GM23338 (cell line): ENCODE results near the gene CFHR2. TPM values are rescaled to one million over a fixed set of nuclear protein-coding genes. Genes with fewer than 3 reads are reported as not detected.

Source experiments
- ATAC-seq: fragments of 200-7000 bp; cut with Tn5 transposase; 3 replicates; pipeline ENCODE4 v1.9.1; 2020
- DNase-seq: peaks from one replicate; pipeline ENCODE4 v3.0.0-alpha.2; 2015; ENCODE audit warnings: low spot score
- H2AFZ ChIP-seq: fragments of 200-600 bp; sonication (generic); 2 replicates; pipeline ENCODE4 v1.8.0; 2016; ENCODE audit warnings: antibody characterized with exemption, mild to moderate bottlenecking, moderate library complexity
- H3F3A ChIP-seq: fragments of 200-600 bp; sonication (generic); replicated peaks from 2 replicates; pipeline ENCODE4 v1.8.0; 2017; ENCODE audit warnings: antibody characterized with exemption, mixed run types, low read depth
- H3K27ac ChIP-seq: fragments of 200-600 bp; sonication (generic); 2 replicates; pipeline ENCODE4 v1.6.1; 2016; ENCODE audit warnings: low read depth
- H3K27me3 ChIP-seq: fragments of 200-600 bp; sonication (generic); 2 replicates; pipeline ENCODE4 v1.8.0; 2016; ENCODE audit warnings: mild to moderate bottlenecking, mixed run types, moderate library complexity; ENCODE audit not compliant: insufficient read depth
- H3K36me3 ChIP-seq: fragments of 200-600 bp; sonication (generic); 2 replicates; pipeline ENCODE4 v1.8.0; 2016; ENCODE audit warnings: mild to moderate bottlenecking; ENCODE audit not compliant: insufficient read depth
- H3K4me1 ChIP-seq: fragments of 200-600 bp; sonication (generic); 2 replicates; pipeline ENCODE4 v1.8.0; 2016; ENCODE audit warnings: mild to moderate bottlenecking, moderate library complexity; ENCODE audit not compliant: insufficient read depth
- H3K4me2 ChIP-seq: fragments of 200-600 bp; sonication (generic); 2 replicates; pipeline ENCODE4 v1.7.1; 2017; ENCODE audit warnings: mixed run types
- H3K4me3 ChIP-seq: fragments of 200-600 bp; sonication (generic); 2 replicates; pipeline ENCODE4 v1.6.1; 2016; ENCODE audit warnings: mixed run types
- H3K79me2 ChIP-seq: fragments of 200-600 bp; sonication (generic); replicated peaks from 2 replicates; pipeline ENCODE4 v1.8.0; 2017; ENCODE audit warnings: mild to moderate bottlenecking; ENCODE audit not compliant: insufficient read depth
- H3K9me2 ChIP-seq: fragments of 200-600 bp; sonication (generic); 2 replicates; pipeline ENCODE4 v1.8.0; 2017; ENCODE audit not compliant: insufficient read depth
- H4K20me1 ChIP-seq: fragments of 200-600 bp; sonication (generic); replicated peaks from 2 replicates; pipeline ENCODE4 v1.8.0; 2017; ENCODE audit warnings: mild to moderate bottlenecking; ENCODE audit not compliant: insufficient read depth
- H3K27ac Mint-ChIP-seq: 2 replicates; pipeline ENCODE4 v1.8.0; 2020; ENCODE audit warnings: inconsistent platforms, mild to moderate bottlenecking, moderate library complexity, mixed read lengths
- H3K27me3 Mint-ChIP-seq: 3 replicates; pipeline ENCODE4 v1.8.0; 2022; ENCODE audit warnings: low read depth, mild to moderate bottlenecking, moderate library complexity, mixed read lengths, inconsistent platforms; ENCODE audit not compliant: insufficient read depth, poor library complexity
- H3K36me3 Mint-ChIP-seq: 3 replicates; pipeline ENCODE4 v1.8.0; 2021; ENCODE audit warnings: low read depth, mild to moderate bottlenecking, inconsistent platforms, moderate library complexity, mixed read lengths
- H3K4me1 Mint-ChIP-seq: 3 replicates; pipeline ENCODE4 v1.8.0; 2020; ENCODE audit warnings: mild to moderate bottlenecking, inconsistent platforms, mixed read lengths
- H3K4me3 Mint-ChIP-seq: 3 replicates; pipeline ENCODE4 v1.8.0; 2021; ENCODE audit warnings: moderate library complexity, mild to moderate bottlenecking, inconsistent platforms, mixed read lengths
- H3K9me3 Mint-ChIP-seq: 3 replicates; pipeline ENCODE4 v1.8.0; 2020; ENCODE audit warnings: moderate library complexity, mild to moderate bottlenecking, inconsistent platforms, mixed read lengths
- CREB1 ChIP-seq: fragments of 250-450 bp; sonication (Bioruptor Pico); IDR thresholded peaks from 2 replicates; pipeline ENCODE4 v1.5.0; 2020; ENCODE audit warnings: low read depth, mild to moderate bottlenecking, moderate library complexity
- EZH2 ChIP-seq: fragments of 200-600 bp; sonication (generic); IDR thresholded peaks from one replicate; pipeline ENCODE4 v1.8.0; 2017; ENCODE audit warnings: antibody characterized with exemption, mild to moderate bottlenecking, low read depth; ENCODE audit not compliant: unreplicated experiment
- EZH2phosphoT487 ChIP-seq: fragments of 200-600 bp; sonication (generic); IDR thresholded peaks from one replicate; pipeline ENCODE4 v1.8.1; 2018; ENCODE audit warnings: antibody characterized with exemption; ENCODE audit not compliant: unreplicated experiment
- JUNB ChIP-seq: IDR thresholded peaks from one replicate; pipeline ENCODE4 v1.6.1; 2016; ENCODE audit warnings: antibody characterized with exemption; ENCODE audit not compliant: unreplicated experiment
- NANOG ChIP-seq: IDR thresholded peaks from 2 replicates; pipeline ENCODE4 v1.6.1; 2016; ENCODE audit warnings: antibody characterized with exemption, borderline replicate concordance
- POLR2AphosphoS5 ChIP-seq: IDR thresholded peaks from 2 replicates; pipeline ENCODE4 v1.6.1; 2016; ENCODE audit warnings: antibody characterized with exemption, low read depth
- REST ChIP-seq: IDR thresholded peaks from one replicate; pipeline ENCODE4 v1.6.1; 2018; ENCODE audit warnings: antibody characterized with exemption; ENCODE audit not compliant: unreplicated experiment
- STAT1 ChIP-seq: IDR thresholded peaks from one replicate; pipeline ENCODE4 v1.6.1; 2016; ENCODE audit warnings: antibody characterized with exemption; ENCODE audit not compliant: unreplicated experiment
- ZNF114 ChIP-seq: fragments of 250-450 bp; sonication (Bioruptor Pico); IDR thresholded peaks from 2 replicates; pipeline ENCODE4 v1.5.0; 2020; ENCODE audit warnings: mild to moderate bottlenecking, moderate library complexity
- ZNF331 ChIP-seq: fragments of 250-450 bp; sonication (Bioruptor Pico); IDR thresholded peaks from 2 replicates; pipeline ENCODE4 v1.5.0; 2020; ENCODE audit warnings: low read depth, mild to moderate bottlenecking, moderate library complexity
- polyA plus RNA-seq: library from polyadenylated mRNA; unstranded; fragments of >200 nt; fragmentation: Nextera tagmentation; extraction: Ambion mirVana; gene quantifications from 2 replicates; pipeline ENCODE4 v1.2.1, GENCODE V29; 2016
- total RNA-seq: library from RNA; depleted of rRNA; stranded (reverse); fragments of >200 nt; shearing (Covaris generic); gene quantifications from 2 replicates; pipeline ENCODE4 v1.2.3, GENCODE V29; 2014
- TF ChIP-seq, protein P1 (sequence below): fragments of 250-450 bp; sonication (Bioruptor Pico); IDR thresholded peaks from 2 replicates; pipeline ENCODE4 v1.5.0; 2020; ENCODE audit warnings: mild to moderate bottlenecking, moderate library complexity
- TF ChIP-seq, protein P2 (sequence below), 2 experiments: fragments of 200-600 bp in 1 of 2; sonication (generic) in 1 of 2; conservative IDR thresholded peaks; 2 replicates each; pipeline versions ENCODE4 v1.5.1 to v1.6.1; 2016 to 2017; ENCODE audit warnings: antibody characterized with exemption in 2 of 2, low read depth in 2 of 2, mild to moderate bottlenecking in 2 of 2, moderate library complexity in 1 of 2
- TF ChIP-seq, protein P3 (sequence below): IDR thresholded peaks from 2 replicates; pipeline ENCODE4 v1.6.1; 2016; ENCODE audit warnings: antibody characterized with exemption

The CFHR2 gene
- total and polyA plus RNA-seq, 2 experiments from 2014 or later = not detected

DNA sequence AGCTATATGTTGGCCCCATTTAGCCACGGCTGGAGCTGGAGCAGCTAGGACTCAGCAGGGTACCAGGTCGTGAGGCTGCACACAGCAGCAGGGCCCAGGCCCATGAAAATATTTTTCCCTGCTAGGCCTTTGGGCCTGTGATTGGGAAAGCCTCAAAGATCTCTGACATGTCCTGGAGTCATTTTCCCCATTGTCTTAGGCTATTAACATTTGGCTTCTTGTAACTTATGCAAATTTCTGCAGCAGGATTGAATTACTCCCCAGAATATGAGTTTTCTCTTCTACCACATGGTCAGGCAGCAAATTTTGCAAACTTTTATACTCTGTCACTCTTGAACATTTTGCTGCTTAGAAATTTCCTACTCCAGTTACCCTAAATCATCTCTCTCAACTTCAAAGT is 11.2 kb downstream of the CFHR2 start:
- Histone ChIP-seq H3K27me3 (no peaks in the 10 kb centered on the region), H3K4me1 (no peaks in the 10 kb centered on the region), H2AFZ (peak overlapping the region; percentile 34; the same call in 1 of the 2 replicates), H3K9me2 (peaks cover 5% of the 10 kb centered on the region; the same call in 1 of the 2 replicates), H4K20me1 (no peaks in the 10 kb centered on the region), H3F3A (no peaks in the 10 kb centered on the region), H3K79me2 (no peaks in the 10 kb centered on the region), H3K27ac (no peak overlapping the region), H3K36me3 (no peaks in the 10 kb centered on the region), H3K4me3 (no peak overlapping the region), H3K4me2 (no peak overlapping the region)
- DNase-seq (no peak), ATAC-seq (no peak)
- Mint-ChIP-seq H3K36me3 (no peaks in the 10 kb centered on the region), H3K27ac (no peak overlapping the region; the same call in 1 of the 2 replicates), H3K27me3 (no peaks in the 10 kb centered on the region), H3K4me1 (peaks cover 2% of the 10 kb centered on the region; the same call in 1 of the 3 replicates), H3K9me3 (no peaks in the 10 kb centered on the region), H3K4me3 (no peak overlapping the region)
- TF ChIP-seq POLR2AphosphoS5 (no peak), EZH2phosphoT487 (no peak), ZNF114 (no peak), REST (no peak), NANOG (no peak), ZNF331 (CRISPR knock-in tag) (no peak), JUNB (no peak), CREB1 (CRISPR knock-in tag) (no peak), EZH2 (no peak), STAT1 (no peak)
- TF ChIP-seq, protein P1, sequence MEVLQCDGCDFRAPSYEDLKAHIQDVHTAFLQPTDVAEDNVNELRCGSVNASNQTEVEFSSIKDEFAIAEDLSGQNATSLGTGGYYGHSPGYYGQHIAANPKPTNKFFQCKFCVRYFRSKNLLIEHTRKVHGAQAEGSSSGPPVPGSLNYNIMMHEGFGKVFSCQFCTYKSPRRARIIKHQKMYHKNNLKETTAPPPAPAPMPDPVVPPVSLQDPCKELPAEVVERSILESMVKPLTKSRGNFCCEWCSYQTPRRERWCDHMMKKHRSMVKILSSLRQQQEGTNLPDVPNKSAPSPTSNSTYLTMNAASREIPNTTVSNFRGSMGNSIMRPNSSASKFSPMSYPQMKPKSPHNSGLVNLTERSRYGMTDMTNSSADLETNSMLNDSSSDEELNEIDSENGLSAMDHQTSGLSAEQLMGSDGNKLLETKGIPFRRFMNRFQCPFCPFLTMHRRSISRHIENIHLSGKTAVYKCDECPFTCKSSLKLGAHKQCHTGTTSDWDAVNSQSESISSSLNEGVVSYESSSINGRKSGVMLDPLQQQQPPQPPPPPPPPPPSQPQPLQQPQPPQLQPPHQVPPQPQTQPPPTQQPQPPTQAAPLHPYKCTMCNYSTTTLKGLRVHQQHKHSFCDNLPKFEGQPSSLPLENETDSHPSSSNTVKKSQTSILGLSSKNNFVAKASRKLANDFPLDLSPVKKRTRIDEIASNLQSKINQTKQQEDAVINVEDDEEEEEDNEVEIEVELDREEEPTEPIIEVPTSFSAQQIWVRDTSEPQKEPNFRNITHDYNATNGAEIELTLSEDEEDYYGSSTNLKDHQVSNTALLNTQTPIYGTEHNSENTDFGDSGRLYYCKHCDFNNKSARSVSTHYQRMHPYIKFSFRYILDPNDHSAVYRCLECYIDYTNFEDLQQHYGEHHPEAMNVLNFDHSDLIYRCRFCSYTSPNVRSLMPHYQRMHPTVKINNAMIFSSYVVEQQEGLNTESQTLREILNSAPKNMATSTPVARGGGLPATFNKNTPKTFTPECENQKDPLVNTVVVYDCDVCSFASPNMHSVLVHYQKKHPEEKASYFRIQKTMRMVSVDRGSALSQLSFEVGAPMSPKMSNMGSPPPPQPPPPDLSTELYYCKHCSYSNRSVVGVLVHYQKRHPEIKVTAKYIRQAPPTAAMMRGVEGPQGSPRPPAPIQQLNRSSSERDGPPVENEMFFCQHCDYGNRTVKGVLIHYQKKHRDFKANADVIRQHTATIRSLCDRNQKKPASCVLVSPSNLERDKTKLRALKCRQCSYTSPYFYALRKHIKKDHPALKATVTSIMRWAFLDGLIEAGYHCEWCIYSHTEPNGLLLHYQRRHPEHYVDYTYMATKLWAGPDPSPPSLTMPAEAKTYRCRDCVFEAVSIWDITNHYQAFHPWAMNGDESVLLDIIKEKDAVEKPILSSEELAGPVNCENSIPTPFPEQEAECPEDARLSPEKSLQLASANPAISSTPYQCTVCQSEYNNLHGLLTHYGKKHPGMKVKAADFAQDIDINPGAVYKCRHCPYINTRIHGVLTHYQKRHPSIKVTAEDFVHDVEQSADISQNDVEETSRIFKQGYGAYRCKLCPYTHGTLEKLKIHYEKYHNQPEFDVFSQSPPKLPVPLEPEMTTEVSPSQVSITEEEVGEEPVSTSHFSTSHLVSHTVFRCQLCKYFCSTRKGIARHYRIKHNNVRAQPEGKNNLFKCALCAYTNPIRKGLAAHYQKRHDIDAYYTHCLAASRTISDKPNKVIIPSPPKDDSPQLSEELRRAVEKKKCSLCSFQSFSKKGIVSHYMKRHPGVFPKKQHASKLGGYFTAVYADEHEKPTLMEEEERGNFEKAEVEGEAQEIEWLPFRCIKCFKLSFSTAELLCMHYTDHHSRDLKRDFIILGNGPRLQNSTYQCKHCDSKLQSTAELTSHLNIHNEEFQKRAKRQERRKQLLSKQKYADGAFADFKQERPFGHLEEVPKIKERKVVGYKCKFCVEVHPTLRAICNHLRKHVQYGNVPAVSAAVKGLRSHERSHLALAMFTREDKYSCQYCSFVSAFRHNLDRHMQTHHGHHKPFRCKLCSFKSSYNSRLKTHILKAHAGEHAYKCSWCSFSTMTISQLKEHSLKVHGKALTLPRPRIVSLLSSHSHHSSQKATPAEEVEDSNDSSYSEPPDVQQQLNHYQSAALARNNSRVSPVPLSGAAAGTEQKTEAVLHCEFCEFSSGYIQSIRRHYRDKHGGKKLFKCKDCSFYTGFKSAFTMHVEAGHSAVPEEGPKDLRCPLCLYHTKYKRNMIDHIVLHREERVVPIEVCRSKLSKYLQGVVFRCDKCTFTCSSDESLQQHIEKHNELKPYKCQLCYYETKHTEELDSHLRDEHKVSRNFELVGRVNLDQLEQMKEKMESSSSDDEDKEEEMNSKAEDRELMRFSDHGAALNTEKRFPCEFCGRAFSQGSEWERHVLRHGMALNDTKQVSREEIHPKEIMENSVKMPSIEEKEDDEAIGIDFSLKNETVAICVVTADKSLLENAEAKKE (CRISPR knock-in tag) = no peak
- TF ChIP-seq, protein P2, sequence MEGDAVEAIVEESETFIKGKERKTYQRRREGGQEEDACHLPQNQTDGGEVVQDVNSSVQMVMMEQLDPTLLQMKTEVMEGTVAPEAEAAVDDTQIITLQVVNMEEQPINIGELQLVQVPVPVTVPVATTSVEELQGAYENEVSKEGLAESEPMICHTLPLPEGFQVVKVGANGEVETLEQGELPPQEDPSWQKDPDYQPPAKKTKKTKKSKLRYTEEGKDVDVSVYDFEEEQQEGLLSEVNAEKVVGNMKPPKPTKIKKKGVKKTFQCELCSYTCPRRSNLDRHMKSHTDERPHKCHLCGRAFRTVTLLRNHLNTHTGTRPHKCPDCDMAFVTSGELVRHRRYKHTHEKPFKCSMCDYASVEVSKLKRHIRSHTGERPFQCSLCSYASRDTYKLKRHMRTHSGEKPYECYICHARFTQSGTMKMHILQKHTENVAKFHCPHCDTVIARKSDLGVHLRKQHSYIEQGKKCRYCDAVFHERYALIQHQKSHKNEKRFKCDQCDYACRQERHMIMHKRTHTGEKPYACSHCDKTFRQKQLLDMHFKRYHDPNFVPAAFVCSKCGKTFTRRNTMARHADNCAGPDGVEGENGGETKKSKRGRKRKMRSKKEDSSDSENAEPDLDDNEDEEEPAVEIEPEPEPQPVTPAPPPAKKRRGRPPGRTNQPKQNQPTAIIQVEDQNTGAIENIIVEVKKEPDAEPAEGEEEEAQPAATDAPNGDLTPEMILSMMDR (conservative IDR thresholded peaks at IDR 0.05; ENCODE audit: low read depth in 2 of 2) = no peak
- TF ChIP-seq, protein P3, sequence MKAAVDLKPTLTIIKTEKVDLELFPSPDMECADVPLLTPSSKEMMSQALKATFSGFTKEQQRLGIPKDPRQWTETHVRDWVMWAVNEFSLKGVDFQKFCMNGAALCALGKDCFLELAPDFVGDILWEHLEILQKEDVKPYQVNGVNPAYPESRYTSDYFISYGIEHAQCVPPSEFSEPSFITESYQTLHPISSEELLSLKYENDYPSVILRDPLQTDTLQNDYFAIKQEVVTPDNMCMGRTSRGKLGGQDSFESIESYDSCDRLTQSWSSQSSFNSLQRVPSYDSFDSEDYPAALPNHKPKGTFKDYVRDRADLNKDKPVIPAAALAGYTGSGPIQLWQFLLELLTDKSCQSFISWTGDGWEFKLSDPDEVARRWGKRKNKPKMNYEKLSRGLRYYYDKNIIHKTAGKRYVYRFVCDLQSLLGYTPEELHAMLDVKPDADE = no peak
